Esophagus squamous epithelium (tissue), 5 donors: ENCODE measurements around the gene NRXN3. TPM values are rescaled to one million over a fixed set of nuclear protein-coding genes. Genes with fewer than 3 reads are reported as not detected.

Experiments
- DNase-seq: peaks from one replicate; lab custom pipeline; 2025; lab: John Stamatoyannopoulos, UW
- H3K27ac ChIP-seq, 4 donors: fragments of 200-600 bp; sonication (generic); one replicate each; pipeline ENCODE4 v1.5.1; 2016 to 2019; ENCODE audit warnings: mild to moderate bottlenecking in 1 of 4
- H3K27me3 ChIP-seq, 4 donors: fragments of 200-600 bp; sonication (generic); 1 replicate in 3 of 4; 2 replicates in 1 of 4; pipeline versions ENCODE4 v1.5.1 to v1.6.0; 2017 to 2021; ENCODE audit warnings: antibody characterized with exemption in 1 of 4
- H3K36me3 ChIP-seq, 3 donors: fragments of 200-600 bp; sonication (generic); one replicate each; pipeline ENCODE4 v1.5.1; 2016 to 2019
- H3K4me1 ChIP-seq, 3 donors: fragments of 200-600 bp; sonication (generic); one replicate each; pipeline ENCODE4 v1.5.1; 2017 to 2019
- H3K4me3 ChIP-seq, 4 donors: fragments of 200-600 bp; sonication (generic); 1 replicate in 3 of 4; 2 replicates in 1 of 4; pipeline ENCODE4 v1.5.1; 2016 to 2019; ENCODE audit warnings: mild to moderate bottlenecking in 2 of 4, moderate library complexity in 1 of 4
- H3K9me3 ChIP-seq, 3 donors: fragments of 200-600 bp; sonication (generic); one replicate each; pipeline ENCODE4 v1.5.1; 2016 to 2019
- CTCF ChIP-seq, 6 experiments: fragments of 450-650 bp in 4 of 6; fragments of 200-600 bp in 2 of 6; sonication (generic) in 2 of 6; IDR thresholded peaks; one replicate each; pipeline ENCODE4 v1.5.1; 2016 to 2019; ENCODE audit warnings: antibody characterized with exemption in 6 of 6, mild to moderate bottlenecking in 4 of 6, moderate library complexity in 4 of 6
- POLR2A ChIP-seq, 4 donors: fragments of 450-650 bp; IDR thresholded peaks; one replicate each; pipeline ENCODE4 v1.6.1; 2017; ENCODE audit warnings: antibody characterized with exemption in 4 of 4, mild to moderate bottlenecking in 4 of 4, moderate library complexity in 3 of 4
- WGBS, 2 donors: methylation state at CpG; one replicate each; pipeline ENCODE4 v1.1.5; 2018; 5-methylcytosine and 5-hydroxymethylcytosine counted together
- intact Hi-C: fragments of 100-400 bp; cut with DNase I; formaldehyde crosslinking; loops from one replicate; pipeline ENCODE4 v1.15.0; 2022
- total RNA-seq, 4 donors: library from RNA; depleted of rRNA; stranded (reverse); fragments of >200 nt; gene quantifications; one replicate each; pipeline ENCODE4 v1.1.0, GENCODE V29; 2016
- donor health status: DM: yes; HTN: yes; CAD: no.

Gene NRXN3
- total RNA-seq, 4 donors from 2014 or later = 0.30 to 15.8 (median 1.5) TPM

GRCh38 chr14:79496701-79497100 lies 1326.5 kb downstream of the NRXN3 start:
- TF ChIP-seq POLR2A (IDR thresholded peaks at IDR 0.05) (no peak), CTCF (IDR thresholded peaks at IDR 0.05) (no peak)
- intact Hi-C loops = no loop called here
- DNase-seq = no peak
- Histone ChIP-seq H3K9me3 (no peaks in the 10 kb centered on the region), H3K36me3 (no peaks in the 10 kb centered on the region), H3K4me3 (no peak overlapping the region), H3K27ac (no peak overlapping the region), H3K27me3 (no peaks in the 10 kb centered on the region), H3K4me1 (peaks cover 0 to 13% (median 0%) of the 10 kb centered on the region in 3 donors)
- 57 to 66% methylated on average over 3 to 4 of the region's 4 CpGs for WGBS, 2 donors

- DNase-seq = no peak
- H3K27ac ChIP-seq = no peak overlapping the region
- H3K36me3 ChIP-seq = no peaks in the 10 kb centered on the region
- intact Hi-C loops = no loop called here
- H3K9me3 ChIP-seq = no peaks in the 10 kb centered on the region
- 13 to 31% methylated on average over 1 of the region's 1 CpG for WGBS, 2 donors
- H3K27me3 ChIP-seq = no peaks in the 10 kb centered on the region
- no peak for TF ChIP-seq CTCF (IDR thresholded peaks at IDR 0.05)
- TF ChIP-seq POLR2A (IDR thresholded peaks at IDR 0.05) = no peak
- H3K4me3 ChIP-seq = no peak overlapping the region
- peaks cover 0 to 23% (median 0%) of the 10 kb centered on the region in 3 donors for H3K4me1 ChIP-seq
These were observed 1330.3 kb downstream of the NRXN3 start for GRCh38 chr14:79500489-79500888.

- TF ChIP-seq CTCF (IDR thresholded peaks at IDR 0.05) = no peak
- TF ChIP-seq POLR2A (IDR thresholded peaks at IDR 0.05) = no peak
- Histone ChIP-seq H3K4me1 (peaks cover 0 to 12% (median 0%) of the 10 kb centered on the region in 3 donors), H3K9me3 (no peaks in the 10 kb centered on the region), H3K4me3 (no peak overlapping the region), H3K27ac (peak overlapping the region in 1 of 4 donors; percentile 37), H3K27me3 (no peaks in the 10 kb centered on the region), H3K36me3 (no peaks in the 10 kb centered on the region)
- no peak for DNase-seq
- WGBS, 2 donors = 28 to 42% methylated on average over 3 of the region's 3 CpGs
- intact Hi-C loops = no loop called here
These were observed 1332.1 kb downstream of the NRXN3 start for GRCh38 chr14:79502136-79502750.

DNA sequence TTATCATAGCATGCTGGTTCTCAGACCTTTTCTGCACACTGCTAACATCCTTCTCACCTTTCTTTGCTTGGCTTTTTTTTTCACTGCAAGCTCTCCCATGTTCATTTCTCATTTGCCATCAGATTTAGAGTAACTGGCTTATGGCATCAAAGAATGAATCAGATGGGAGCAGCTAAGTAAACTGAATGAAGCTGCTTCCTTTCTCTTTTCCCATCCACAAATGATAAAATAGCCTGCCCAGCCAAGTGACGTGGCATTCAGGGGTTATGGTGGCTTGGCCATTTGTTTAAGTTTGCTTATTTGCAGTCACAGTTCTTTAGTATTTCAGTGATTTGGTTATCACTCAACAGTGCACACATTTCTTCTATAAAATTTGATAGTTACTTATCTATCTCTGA lies 1332.6 kb downstream of the NRXN3 start:
- Histone ChIP-seq H3K4me3 (no peak overlapping the region), H3K27me3 (no peaks in the 10 kb centered on the region), H3K9me3 (no peaks in the 10 kb centered on the region), H3K27ac (peak overlapping the region in 1 of 4 donors; percentile 37), H3K36me3 (no peaks in the 10 kb centered on the region), H3K4me1 (peaks cover 0 to 11% (median 0%) of the 10 kb centered on the region in 3 donors)
- DNase-seq = no peak
- TF ChIP-seq CTCF (IDR thresholded peaks at IDR 0.05) = no peak
- TF ChIP-seq POLR2A (IDR thresholded peaks at IDR 0.05) = no peak
- WGBS, 2 donors = 42 to 75% methylated on average over 1 of the region's 1 CpG
- intact Hi-C loops = no loop called here

DNA sequence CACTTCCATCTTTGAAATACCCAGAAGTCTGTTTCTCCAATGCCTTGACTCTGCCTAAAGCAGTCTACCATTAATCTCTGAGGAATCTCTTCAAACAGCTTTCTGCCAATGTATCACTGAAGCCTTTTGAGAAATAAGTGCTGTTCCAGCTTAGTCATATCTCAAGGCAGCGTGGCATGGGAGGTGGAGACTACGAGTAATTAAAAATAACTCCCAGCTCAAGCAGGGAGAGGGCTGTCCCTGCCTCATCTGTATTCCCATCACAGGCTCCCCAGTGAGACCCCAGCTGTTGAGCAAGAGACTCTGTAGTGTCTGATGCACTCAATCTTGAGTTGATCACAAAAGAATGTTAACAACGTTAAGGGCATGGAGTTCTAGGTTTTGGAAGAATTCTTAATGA lies 1340.5 kb downstream of the NRXN3 start:
- Histone ChIP-seq H3K36me3 (no peaks in the 10 kb centered on the region), H3K27me3 (no peaks in the 10 kb centered on the region), H3K4me3 (no peak overlapping the region), H3K4me1 (peaks cover 0 to 27% (median 0%) of the 10 kb centered on the region in 3 donors), H3K27ac (no peak overlapping the region), H3K9me3 (no peaks in the 10 kb centered on the region)
- no peak for DNase-seq
- TF ChIP-seq POLR2A (IDR thresholded peaks at IDR 0.05) (no peak), CTCF (IDR thresholded peaks at IDR 0.05) (no peak)
- 28 to 37% methylated on average over 3 of the region's 3 CpGs for WGBS, 2 donors
- intact Hi-C loops = no loop called here
